Loucy (cell line): ENCODE measurements around the gene ARID1B.

Source experiments
- H2AFZ ChIP-seq: fragments of 200-600 bp; sonication (generic); 2 replicates; pipeline ENCODE4 v1.6.0; 2016; ENCODE audit warnings: antibody characterized with exemption, mild to moderate bottlenecking, low read length, moderate library complexity
- H3F3A ChIP-seq: fragments of 200-600 bp; 2 replicates; pipeline ENCODE4 v1.6.0; 2016; ENCODE audit warnings: antibody characterized with exemption, low read depth, mild to moderate bottlenecking
- H3K27me3 ChIP-seq: fragments of 200-600 bp; sonication (generic); 2 replicates; pipeline ENCODE4 v1.6.1; 2014; ENCODE audit warnings: low read length, mild to moderate bottlenecking; ENCODE audit not compliant: insufficient read depth, poor library complexity, severe bottlenecking
- H3K36me3 ChIP-seq: fragments of 200-600 bp; sonication (generic); 2 replicates; pipeline ENCODE4 v1.6.1; 2016; ENCODE audit warnings: low read length; ENCODE audit not compliant: insufficient read depth
- H3K4me1 ChIP-seq: fragments of 200-600 bp; sonication (generic); 2 replicates; pipeline ENCODE4 v1.5.1; 2014; ENCODE audit warnings: low read length, mild to moderate bottlenecking; ENCODE audit not compliant: insufficient read depth, poor library complexity, severe bottlenecking
- H3K4me2 ChIP-seq: fragments of 200-600 bp; sonication (generic); 2 replicates; pipeline ENCODE4 v1.6.0; 2014; ENCODE audit warnings: antibody characterized with exemption, low read length, low read depth, mild to moderate bottlenecking; ENCODE audit not compliant: poor library complexity, severe bottlenecking
- H3K4me3 ChIP-seq: fragments of 200-600 bp; sonication (generic); 2 replicates; pipeline ENCODE4 v1.5.1; 2014; ENCODE audit warnings: low read length, mild to moderate bottlenecking, mixed read lengths; ENCODE audit not compliant: poor library complexity, severe bottlenecking
- H3K79me2 ChIP-seq: fragments of 200-600 bp; sonication (generic); 2 replicates; pipeline ENCODE4 v1.6.1; 2014; ENCODE audit warnings: low read length; ENCODE audit not compliant: insufficient read depth
- H3K9ac ChIP-seq: fragments of 200-600 bp; sonication (generic); 2 replicates; pipeline ENCODE4 v1.6.0; 2014; ENCODE audit warnings: mild to moderate bottlenecking, low read depth, low read length, moderate library complexity; ENCODE audit not compliant: poor library complexity, severe bottlenecking
- H3K9me2 ChIP-seq: fragments of 200-600 bp; sonication (generic); replicated peaks from 2 replicates; pipeline ENCODE4 v1.6.1; 2016; ENCODE audit warnings: low read depth, low read length, mixed read lengths
- H3K9me3 ChIP-seq: fragments of 200-600 bp; sonication (generic); 2 replicates; pipeline ENCODE4 v1.6.1; 2014; ENCODE audit warnings: mild to moderate bottlenecking, antibody characterized with exemption, low read length, low read depth; ENCODE audit not compliant: insufficient read depth
- H4K20me1 ChIP-seq: fragments of 200-600 bp; sonication (generic); 2 replicates; pipeline ENCODE4 v1.6.0; 2014; ENCODE audit warnings: antibody characterized with exemption, low read length, mild to moderate bottlenecking; ENCODE audit not compliant: insufficient read depth, poor library complexity, severe bottlenecking
- CTCF ChIP-seq: fragments of 200-600 bp; sonication (generic); conservative IDR thresholded peaks from 2 replicates; pipeline ENCODE4 v1.5.1; 2014; ENCODE audit warnings: mild to moderate bottlenecking, antibody characterized with exemption, low read length
- EZH2phosphoT487 ChIP-seq: fragments of 200-600 bp; IDR thresholded peaks from 2 replicates; pipeline ENCODE4 v1.6.1; 2018; ENCODE audit warnings: antibody characterized with exemption, mild to moderate bottlenecking, moderate library complexity, borderline replicate concordance

ARID1B gene

GRCh38 chr6:157185171-157185570, 408.0 kb downstream of the ARID1B start:
- Histone ChIP-seq H3K4me2 (no peak overlapping the region), H3K9ac (no peak overlapping the region), H3K36me3 (peaks cover 90% of the 10 kb centered on the region), H4K20me1 (no peaks in the 10 kb centered on the region), H3K27me3 (no peaks in the 10 kb centered on the region), H3K9me3 (no peaks in the 10 kb centered on the region), H3K9me2 (no peaks in the 10 kb centered on the region), H3K79me2 (no peaks in the 10 kb centered on the region), H2AFZ (no peak overlapping the region), H3F3A (no peaks in the 10 kb centered on the region), H3K4me3 (no peak overlapping the region), H3K4me1 (peaks cover 5% of the 10 kb centered on the region)
- TF ChIP-seq CTCF (no peak), EZH2phosphoT487 (no peak)

- Histone ChIP-seq H3F3A (no peaks in the 10 kb centered on the region), H2AFZ (no peak overlapping the region), H3K4me1 (peaks cover 5% of the 10 kb centered on the region), H3K36me3 (peaks cover 91% of the 10 kb centered on the region), H3K9me3 (no peaks in the 10 kb centered on the region), H4K20me1 (no peaks in the 10 kb centered on the region), H3K4me3 (no peak overlapping the region), H3K9me2 (no peaks in the 10 kb centered on the region), H3K27me3 (no peaks in the 10 kb centered on the region), H3K4me2 (no peak overlapping the region), H3K9ac (no peak overlapping the region), H3K79me2 (no peaks in the 10 kb centered on the region)
- TF ChIP-seq CTCF (no peak), EZH2phosphoT487 (no peak)
These were observed 408.8 kb downstream of the ARID1B start for GRCh38 chr6:157185986-157186385.

GRCh38 chr6:157186785-157187181, 409.6 kb downstream of the ARID1B start:
- Histone ChIP-seq H3K4me2 (no peak overlapping the region), H4K20me1 (no peaks in the 10 kb centered on the region), H3K79me2 (no peaks in the 10 kb centered on the region), H3K36me3 (peaks cover 90% of the 10 kb centered on the region), H3K4me1 (peaks cover 5% of the 10 kb centered on the region), H3F3A (no peaks in the 10 kb centered on the region), H3K9me3 (no peaks in the 10 kb centered on the region), H3K9ac (no peak overlapping the region), H2AFZ (no peak overlapping the region), H3K27me3 (no peaks in the 10 kb centered on the region), H3K9me2 (no peaks in the 10 kb centered on the region), H3K4me3 (no peak overlapping the region)
- TF ChIP-seq CTCF (no peak), EZH2phosphoT487 (no peak)
